ENCODE results near the gene ANKS1A. TPM values are rescaled to one million over a fixed set of nuclear protein-coding genes. Genes with fewer than 3 reads are reported as not detected.

The ANKS1A gene
- total and polyA plus RNA-seq, 2 of the 4 experiments (the other 2 are of a cell fraction): 7.2 to 7.5 TPM

DNA sequence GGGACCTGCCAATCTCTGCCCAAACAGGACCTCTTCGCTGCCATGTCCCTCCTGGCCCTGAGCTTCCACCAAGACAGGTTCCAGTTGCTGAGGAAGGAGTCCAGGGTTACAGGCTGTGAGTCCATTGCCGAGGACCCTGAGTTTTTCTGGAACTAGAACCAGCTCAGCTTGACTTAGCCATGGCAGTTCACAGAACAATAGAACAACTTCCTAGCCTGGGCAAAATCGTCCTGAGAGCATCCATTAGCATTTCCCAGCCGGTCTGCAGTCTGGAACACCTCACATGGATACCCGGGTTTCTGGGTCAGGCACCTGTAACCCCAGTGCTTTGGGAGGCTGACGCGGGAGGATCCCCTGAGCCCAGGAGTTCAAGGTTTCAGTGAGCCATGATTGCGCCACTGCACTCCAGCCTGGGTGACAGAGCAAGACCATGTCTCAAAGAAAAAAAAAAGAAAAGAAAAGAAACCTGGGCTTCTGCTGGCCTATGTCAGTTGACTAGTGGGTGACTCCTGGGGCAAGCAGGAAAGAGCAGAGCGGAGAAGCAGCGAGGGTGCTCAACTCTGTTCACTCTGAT lies 161.8 kb downstream of the ANKS1A start:
- Histone ChIP-seq H2AK5ac (ENCODE audit: low read depth, low read length) (peak overlapping the region; percentile 91), H3K9ac (ENCODE audit: low read depth, low read length) (peak overlapping the region; percentile 53), H4K20me1 (ENCODE audit: insufficient read depth, low read length) (peaks cover 6% of the 10 kb centered on the region), H3K36me3 (ENCODE audit: control insufficient read depth, insufficient read depth, low read length) (peaks cover 4% of the 10 kb centered on the region), H3K4me1 (ENCODE audit: control insufficient read depth, insufficient read depth, low read length) (peaks cover 39% of the 10 kb centered on the region), H3K79me1 (ENCODE audit: low read depth in 1 of 2, low read length in 2 of 2) (peaks cover 3 to 23% of the 10 kb centered on the region in 2 experiments; a peak in 3 of 4 replicates), H3K27ac (ENCODE audit: insufficient read depth, low read length) (peak overlapping the region; percentile 97; the same call in 1 of the 2 replicates), H3K56ac (ENCODE audit: extremely low read depth, insufficient read depth, low read length) (peak overlapping the region; percentile 21; the same call in 1 of the 2 replicates), H2AK9ac (replicated peaks; ENCODE audit: low read depth, low read length, poor library complexity) (peak overlapping the region; percentile 75), H3K27me3 (ENCODE audit: control insufficient read depth, insufficient read depth, low read length) (no peaks in the 10 kb centered on the region), H2AFZ (replicated peaks; ENCODE audit: low read length, poor library complexity) (peak overlapping the region; percentile 47), H4K91ac (ENCODE audit: insufficient read depth, low read depth, low read length) (peak overlapping the region; percentile 90), H2BK5ac (ENCODE audit: low read depth, low read length, poor library complexity, severe bottlenecking) (peak overlapping the region; percentile 56), H4K8ac (ENCODE audit: low read depth in 2 of 2, low read length in 2 of 2) (peak overlapping the region in 1 of 2 experiments; percentile 74; a peak in 1 of 4 replicates), H3K9me3 (ENCODE audit: control insufficient read depth, insufficient read depth, low read length) (no peaks in the 10 kb centered on the region), H3K23ac (ENCODE audit: low read depth, low read length) (peak overlapping the region; percentile 97), H3K4me2 (ENCODE audit: low read depth, low read length) (peak overlapping the region; percentile 32), H2BK20ac (ENCODE audit: low read depth, low read length) (peak overlapping the region; percentile 92), H4K5ac (ENCODE audit: low read depth, low read length) (peak overlapping the region; percentile 41), H3K9me1 (ENCODE audit: insufficient read depth, low read length) (peaks cover 32% of the 10 kb centered on the region), H2BK120ac (ENCODE audit: low read depth, low read length) (peak overlapping the region; percentile 89), H3K18ac (ENCODE audit: low read depth, low read length) (peak overlapping the region; percentile 74), H3K4ac (ENCODE audit: low read depth, low read length) (peak overlapping the region; percentile 92), H2BK15ac (ENCODE audit: low read depth, low read length) (peak overlapping the region; percentile 39; the same call in 1 of the 3 replicates), H3K4me3 (ENCODE audit: insufficient read depth, low read depth, low read length) (no peak overlapping the region), H3K14ac (replicated peaks; ENCODE audit: low read depth, low read length) (peak overlapping the region; percentile 88)
- ChIA-PET CTCF (interaction anchor here (1.3 kb wide), 1 partner anchor 39 kb away, joined by 3 read pairs; no protein-coding TSS in a partner anchor), POLR2A (ENCODE audit: unreplicated experiment) (interaction anchor here (0.6 kb wide), 1 partner anchor 351 kb away, joined by 4 read pairs; no protein-coding TSS in a partner anchor)
- in situ Hi-C loops (cut with MboI; ENCODE audit: low sequenced_read_pairs) (no loop called here), dilution Hi-C loops (cut with HindIII; ENCODE audit: low sequenced_read_pairs, unreplicated experiment) (no loop called here), intact Hi-C loops (cut with micrococcal nuclease) (loop anchor here (2.0 to 5.0 kb wide), 3 partner anchors 34 to 162 kb away; partner anchors contain the start of genes ANKS1A and TAF11)
- TF ChIP-seq CEBPB (IDR thresholded peaks at IDR 0.05; ENCODE audit: low read depth, low read length) (peak; percentile 49), RFX5 (IDR thresholded peaks at IDR 0.05; ENCODE audit: low read depth, low read length) (no peak)
- DNase-seq (no peak), ATAC-seq (ENCODE audit: low read depth) (no peak)
- WGBS, 2 experiments (ENCODE audit: extremely low coverage in 2 of 2, insufficient read length in 1 of 2): 80% methylated on average over 4 of the region's 10 CpGs; no CpG with 5 or more reads in 1 of the 2 experiments
- no TSS peak for BruUV-seq (replicated peaks)

Measured in IMR-90 (cell line).